Right lobe of liver (tissue), 4 donors: ENCODE measurements around the gene FHL1.

Experiments used
- CTCF ChIP-seq, 4 donors: fragments of 200-600 bp in 3 of 4; fragments of 450-650 bp in 1 of 4; IDR thresholded peaks; one replicate each; pipeline versions ENCODE4 v1.5.1 to v1.8.0; 2016 to 2022; ENCODE audit warnings: antibody characterized with exemption in 4 of 4, mild to moderate bottlenecking in 2 of 4
- POLR2A ChIP-seq: fragments of 450-650 bp; IDR thresholded peaks from one replicate; pipeline ENCODE4 v1.6.1; 2017; ENCODE audit warnings: antibody characterized with exemption, mild to moderate bottlenecking
- donor health status: DM: no; HTN: no; CAD: no.
- donor health status: DM: no; HTN: no; CAD: no.
- donor health status: DM: no; HTN: yes; CAD: no.

GRCh38 chrX:136211766-136212556, 64.6 kb downstream of the FHL1 start:
- TF ChIP-seq CTCF (IDR thresholded peaks at IDR 0.05) (no peak), POLR2A (no peak)
